Gastroesophageal sphincter (tissue), 4 donors: ENCODE data around the gene CMTM8. TPM values are rescaled to one million over a fixed set of nuclear protein-coding genes. Genes with fewer than 3 reads are reported as not detected.

Experiments used
- ATAC-seq: fragments of 150-250 bp; one replicate; pipeline ENCODE4 v1.9.1; 2016; ENCODE audit warnings: mild to moderate bottlenecking, moderate library complexity
- H3K27ac ChIP-seq, 4 donors: fragments of 200-600 bp; sonication (generic) in 3 of 4; 1 replicate in 3 of 4; 2 replicates in 1 of 4; pipeline ENCODE4 v1.5.1; 2016 to 2019
- H3K27me3 ChIP-seq: fragments of 200-600 bp; sonication (generic); one replicate; pipeline ENCODE4 v1.5.1; 2019
- H3K36me3 ChIP-seq, 2 donors: fragments of 200-600 bp; sonication (generic); one replicate each; pipeline ENCODE4 v1.5.1; 2019; ENCODE audit warnings: control low read depth in 1 of 2
- H3K4me1 ChIP-seq, 3 donors: fragments of 200-600 bp; sonication (generic); 1 replicate in 2 of 3; 2 replicates in 1 of 3; pipeline ENCODE4 v1.5.1; 2016 to 2019; ENCODE audit warnings: control low read depth in 2 of 3
- H3K4me3 ChIP-seq, 2 donors: fragments of 200-600 bp; sonication (generic); one replicate each; pipeline ENCODE4 v1.5.1; 2019; ENCODE audit warnings: mild to moderate bottlenecking in 1 of 2, moderate library complexity in 1 of 2
- H3K9me3 ChIP-seq, 3 donors: fragments of 200-600 bp; sonication (generic); one replicate each; pipeline ENCODE4 v1.5.1; 2017 to 2019; ENCODE audit warnings: control low read depth in 2 of 3
- EP300 ChIP-seq: sonication (generic); formaldehyde crosslinking; IDR thresholded peaks from one replicate; pipeline ENCODE4 v1.6.1; 2017; ENCODE audit warnings: antibody characterized with exemption, mild to moderate bottlenecking
- POLR2A ChIP-seq, 2 donors: fragments of 450-650 bp; IDR thresholded peaks; one replicate each; pipeline ENCODE4 v1.6.1; 2017; ENCODE audit warnings: antibody characterized with exemption in 2 of 2, mild to moderate bottlenecking in 2 of 2, moderate library complexity in 1 of 2
- POLR2AphosphoS5 ChIP-seq: sonication (generic); formaldehyde crosslinking; IDR thresholded peaks from one replicate; pipeline ENCODE4 v1.6.1; 2017; ENCODE audit warnings: antibody characterized with exemption
- whole genome bisulfite sequencing, 2 donors: methylation state at CpG; one replicate each; pipeline ENCODE4 v1.1.5; 2018; ENCODE audit warnings: low coverage in 1 of 2; 5-methylcytosine and 5-hydroxymethylcytosine counted together
- total RNA-seq, 4 donors: library from RNA; depleted of rRNA; stranded (reverse); fragments of >200 nt; gene quantifications; one replicate each; pipeline ENCODE4 v1.1.0, GENCODE V29; 2016
- TF ChIP-seq, protein P1 (sequence below), 4 experiments: fragments of 200-600 bp in 2 of 4; fragments of 450-650 bp in 2 of 4; sonication (generic) in 1 of 4; IDR thresholded peaks; one replicate each; pipeline ENCODE4 v1.5.1; 2017 to 2019; ENCODE audit warnings: antibody characterized with exemption in 4 of 4, mild to moderate bottlenecking in 2 of 4, moderate library complexity in 2 of 4

Gene CMTM8
- total RNA-seq, 4 donors from 2014 or later, result 1.2 to 3.1 (median 1.6) TPM

DNA sequence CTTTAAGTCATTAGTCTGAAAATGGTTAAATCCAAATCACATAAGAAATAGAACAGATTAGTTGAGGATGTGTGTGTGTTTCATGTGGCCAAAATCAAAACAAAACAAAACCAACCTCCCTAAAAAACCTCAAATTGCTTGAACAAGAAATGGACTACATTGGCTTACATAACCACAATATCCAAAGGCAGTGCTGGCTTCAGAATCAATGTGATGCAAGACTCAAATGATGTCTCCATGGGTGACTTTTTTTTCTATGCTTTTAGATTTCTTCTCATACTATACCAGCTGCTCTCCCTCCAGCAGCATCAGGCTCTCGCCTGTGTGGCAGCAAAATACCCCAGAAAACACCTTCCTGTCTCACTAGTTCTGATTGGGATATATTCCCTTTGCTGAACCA is 36.0 kb upstream of the CMTM8 start:
- Histone ChIP-seq H3K4me1 (peaks cover 0 to 9% (median 0%) of the 10 kb centered on the region in 3 donors), H3K27me3 (no peaks in the 10 kb centered on the region), H3K27ac (no peak overlapping the region), H3K4me3 (no peak overlapping the region), H3K36me3 (no peaks in the 10 kb centered on the region), H3K9me3 (no peaks in the 10 kb centered on the region)
- WGBS, 2 donors, result 89 to 100% methylated on average over 1 of the region's 1 CpG
- no peak for TF ChIP-seq POLR2AphosphoS5
- no peak for TF ChIP-seq EP300
- TF ChIP-seq, protein P1, sequence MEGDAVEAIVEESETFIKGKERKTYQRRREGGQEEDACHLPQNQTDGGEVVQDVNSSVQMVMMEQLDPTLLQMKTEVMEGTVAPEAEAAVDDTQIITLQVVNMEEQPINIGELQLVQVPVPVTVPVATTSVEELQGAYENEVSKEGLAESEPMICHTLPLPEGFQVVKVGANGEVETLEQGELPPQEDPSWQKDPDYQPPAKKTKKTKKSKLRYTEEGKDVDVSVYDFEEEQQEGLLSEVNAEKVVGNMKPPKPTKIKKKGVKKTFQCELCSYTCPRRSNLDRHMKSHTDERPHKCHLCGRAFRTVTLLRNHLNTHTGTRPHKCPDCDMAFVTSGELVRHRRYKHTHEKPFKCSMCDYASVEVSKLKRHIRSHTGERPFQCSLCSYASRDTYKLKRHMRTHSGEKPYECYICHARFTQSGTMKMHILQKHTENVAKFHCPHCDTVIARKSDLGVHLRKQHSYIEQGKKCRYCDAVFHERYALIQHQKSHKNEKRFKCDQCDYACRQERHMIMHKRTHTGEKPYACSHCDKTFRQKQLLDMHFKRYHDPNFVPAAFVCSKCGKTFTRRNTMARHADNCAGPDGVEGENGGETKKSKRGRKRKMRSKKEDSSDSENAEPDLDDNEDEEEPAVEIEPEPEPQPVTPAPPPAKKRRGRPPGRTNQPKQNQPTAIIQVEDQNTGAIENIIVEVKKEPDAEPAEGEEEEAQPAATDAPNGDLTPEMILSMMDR (IDR thresholded peaks at IDR 0.05), result no peak
- no peak for TF ChIP-seq POLR2A (IDR thresholded peaks at IDR 0.05)
- no peak for ATAC-seq

DNA sequence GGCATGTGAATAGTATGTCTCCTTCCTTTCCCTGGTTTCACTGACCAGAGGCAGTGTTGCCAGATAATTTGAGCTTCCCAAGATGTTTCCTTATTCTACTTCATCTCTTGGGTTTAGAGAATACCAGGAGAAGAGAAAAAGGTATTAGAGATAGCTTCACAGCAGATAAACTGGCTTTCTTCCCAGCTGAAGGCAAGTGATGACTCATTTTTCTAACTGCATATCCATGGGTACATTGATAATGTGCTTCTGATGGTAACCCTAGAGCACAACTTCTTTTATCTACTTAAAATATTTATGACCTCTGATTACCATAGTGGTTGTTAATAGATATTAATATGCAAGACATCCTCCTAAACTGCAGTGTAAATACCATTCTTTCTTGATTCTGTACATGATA is 34.6 kb upstream of the CMTM8 start:
- TF ChIP-seq, protein P1 (IDR thresholded peaks at IDR 0.05), result no peak
- TF ChIP-seq EP300, result no peak
- no peak for TF ChIP-seq POLR2A (IDR thresholded peaks at IDR 0.05)
- no peak for TF ChIP-seq POLR2AphosphoS5

DNA sequence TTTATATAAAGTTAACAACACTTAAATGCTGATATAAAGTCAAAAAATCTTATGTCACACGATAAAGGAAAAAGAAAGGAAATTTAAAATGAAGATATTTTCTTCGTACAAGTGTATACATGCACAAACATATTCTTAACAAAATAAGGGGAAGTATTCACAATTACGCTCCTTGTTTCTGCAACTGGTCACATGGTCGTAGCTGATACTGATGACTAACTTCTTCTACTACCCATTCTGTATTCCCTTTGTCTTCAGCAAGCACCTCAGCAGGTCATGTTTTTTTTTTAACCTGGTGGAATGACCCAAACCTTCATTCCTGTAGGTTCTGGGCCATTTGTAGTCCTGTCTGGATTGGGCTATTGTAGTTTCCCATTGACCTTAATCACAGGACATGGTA is 30.0 kb upstream of the CMTM8 start:
- no peak overlapping the region for H3K4me3 ChIP-seq
- no peaks in the 10 kb centered on the region for H3K36me3 ChIP-seq
- H3K27me3 ChIP-seq, result no peaks in the 10 kb centered on the region
- no peaks in the 10 kb centered on the region for H3K9me3 ChIP-seq
- ATAC-seq, result no peak
- 80 to 93% methylated on average over 4 of the region's 4 CpGs for WGBS, 2 donors
- TF ChIP-seq, protein P1 (IDR thresholded peaks at IDR 0.05), result no peak
- TF ChIP-seq POLR2AphosphoS5 (no peak), POLR2A (IDR thresholded peaks at IDR 0.05) (no peak), EP300 (no peak)
- H3K27ac ChIP-seq, result no peak overlapping the region
- H3K4me1 ChIP-seq, result no peaks in the 10 kb centered on the region

More for the DNA sequence above, 34.6 kb upstream of the CMTM8 start:
- no peaks in the 10 kb centered on the region for H3K36me3 ChIP-seq
- H3K27ac ChIP-seq, result no peak overlapping the region
- ATAC-seq, result no peak
- no peak overlapping the region for H3K4me3 ChIP-seq
- H3K9me3 ChIP-seq, result no peaks in the 10 kb centered on the region
- H3K4me1 ChIP-seq, result peaks cover 0 to 9% (median 0%) of the 10 kb centered on the region in 3 donors
- no peaks in the 10 kb centered on the region for H3K27me3 ChIP-seq

DNA sequence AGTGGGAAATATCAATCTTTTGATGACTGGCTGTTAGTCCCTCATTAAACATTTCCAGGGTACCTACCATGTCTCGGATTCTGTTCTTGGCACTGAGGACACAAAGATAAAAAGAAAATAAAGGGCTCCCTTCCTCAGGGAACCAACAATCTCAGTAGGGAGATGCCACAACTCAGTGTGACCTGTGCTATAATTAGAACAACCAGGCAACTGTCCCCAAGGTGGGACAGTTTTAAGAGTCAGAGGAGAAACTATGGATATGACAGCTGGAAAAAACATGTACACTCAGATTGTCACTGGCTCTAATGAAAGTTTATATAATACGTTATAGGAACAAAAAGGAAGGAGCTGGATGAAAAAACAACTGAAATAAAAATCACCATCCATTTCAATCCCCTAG is 23.3 kb upstream of the CMTM8 start:
- Histone ChIP-seq H3K4me1 (no peaks in the 10 kb centered on the region), H3K4me3 (no peak overlapping the region), H3K36me3 (no peaks in the 10 kb centered on the region), H3K9me3 (peaks cover 0 to 11% (median 0%) of the 10 kb centered on the region in 3 donors), H3K27me3 (peaks cover 3% of the 10 kb centered on the region), H3K27ac (no peak overlapping the region)
- TF ChIP-seq POLR2AphosphoS5 (no peak), POLR2A (IDR thresholded peaks at IDR 0.05) (no peak), EP300 (no peak)
- TF ChIP-seq, protein P1 (IDR thresholded peaks at IDR 0.05), result no peak
- WGBS, 2 donors, result 51 to 82% methylated on average over 2 of the region's 2 CpGs
- no peak for ATAC-seq

DNA sequence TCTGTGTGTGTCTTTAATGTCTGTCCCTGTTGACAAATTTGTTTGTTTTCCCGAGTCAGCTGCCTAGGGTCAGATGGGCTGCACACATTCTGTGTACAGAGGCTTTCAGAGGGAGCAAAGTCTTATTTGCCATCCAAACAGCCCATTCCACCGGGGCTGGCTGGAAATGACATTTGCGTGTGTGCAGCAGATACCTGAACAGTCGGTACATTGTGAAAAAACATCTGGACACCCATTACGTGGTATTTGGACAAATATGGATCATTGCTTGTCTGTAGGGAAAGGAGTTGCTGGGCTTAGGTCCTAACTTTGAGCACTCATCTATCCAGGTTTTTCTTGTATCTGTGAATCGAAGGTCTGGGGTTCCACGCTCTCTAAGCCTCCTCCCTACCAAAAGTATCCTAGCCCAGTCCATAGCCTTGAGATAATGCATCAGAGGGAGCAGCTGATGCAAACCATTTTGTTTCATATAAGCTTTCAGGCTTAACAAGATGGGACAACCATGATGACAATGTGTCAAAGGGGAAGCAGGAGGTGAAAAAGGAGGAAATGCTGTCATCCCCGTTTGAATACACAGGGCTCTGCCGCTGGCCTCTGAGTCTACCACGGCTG is 22.2 kb upstream of the CMTM8 start:
- H3K36me3 ChIP-seq, result no peaks in the 10 kb centered on the region
- H3K9me3 ChIP-seq, result peaks cover 0 to 11% (median 0%) of the 10 kb centered on the region in 3 donors
- TF ChIP-seq POLR2AphosphoS5 (no peak), POLR2A (IDR thresholded peaks at IDR 0.05) (no peak), EP300 (no peak)
- TF ChIP-seq, protein P1 (IDR thresholded peaks at IDR 0.05), result no peak
- no peak overlapping the region for H3K4me3 ChIP-seq
- H3K27me3 ChIP-seq, result peaks cover 3% of the 10 kb centered on the region
- H3K4me1 ChIP-seq, result no peaks in the 10 kb centered on the region
- 61 to 68% methylated on average over 8 of the region's 10 CpGs for WGBS, 2 donors
- ATAC-seq, result no peak
- no peak overlapping the region for H3K27ac ChIP-seq
